ENCODE results near the gene TMEM167A. TPM values are rescaled to one million over a fixed set of nuclear protein-coding genes. Genes with fewer than 3 reads are reported as not detected.

Gene TMEM167A
- total and polyA plus RNA-seq, 2 donors (not counting 1 experiment from before 2014, with no cell fraction given), result 54.0 to 89.0 TPM

DNA sequence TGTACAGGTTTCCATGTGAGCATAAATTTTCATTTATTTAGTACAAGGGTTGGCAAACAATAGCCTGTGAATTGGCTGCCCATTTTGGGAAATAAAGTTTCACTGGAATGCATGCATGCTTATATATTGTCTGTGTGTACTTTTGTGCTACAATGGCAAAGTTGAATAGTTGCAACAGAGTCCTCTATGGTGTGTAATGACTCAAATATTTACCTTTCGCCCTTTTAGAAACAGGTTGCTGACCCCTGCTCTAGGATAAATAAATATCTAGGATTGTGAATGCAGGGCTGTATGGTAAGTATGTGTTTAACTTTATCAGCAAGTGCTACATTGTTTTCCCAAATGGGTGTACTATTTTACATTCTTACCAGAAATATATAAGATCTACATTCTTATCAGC lies 47.4 kb upstream of the TMEM167A start:
- TF ChIP-seq, protein P1, sequence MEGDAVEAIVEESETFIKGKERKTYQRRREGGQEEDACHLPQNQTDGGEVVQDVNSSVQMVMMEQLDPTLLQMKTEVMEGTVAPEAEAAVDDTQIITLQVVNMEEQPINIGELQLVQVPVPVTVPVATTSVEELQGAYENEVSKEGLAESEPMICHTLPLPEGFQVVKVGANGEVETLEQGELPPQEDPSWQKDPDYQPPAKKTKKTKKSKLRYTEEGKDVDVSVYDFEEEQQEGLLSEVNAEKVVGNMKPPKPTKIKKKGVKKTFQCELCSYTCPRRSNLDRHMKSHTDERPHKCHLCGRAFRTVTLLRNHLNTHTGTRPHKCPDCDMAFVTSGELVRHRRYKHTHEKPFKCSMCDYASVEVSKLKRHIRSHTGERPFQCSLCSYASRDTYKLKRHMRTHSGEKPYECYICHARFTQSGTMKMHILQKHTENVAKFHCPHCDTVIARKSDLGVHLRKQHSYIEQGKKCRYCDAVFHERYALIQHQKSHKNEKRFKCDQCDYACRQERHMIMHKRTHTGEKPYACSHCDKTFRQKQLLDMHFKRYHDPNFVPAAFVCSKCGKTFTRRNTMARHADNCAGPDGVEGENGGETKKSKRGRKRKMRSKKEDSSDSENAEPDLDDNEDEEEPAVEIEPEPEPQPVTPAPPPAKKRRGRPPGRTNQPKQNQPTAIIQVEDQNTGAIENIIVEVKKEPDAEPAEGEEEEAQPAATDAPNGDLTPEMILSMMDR (conservative IDR thresholded peaks at IDR 0.05 in 1 of 2, IDR thresholded peaks at IDR 0.05 in 1 of 2; ENCODE audit: low read depth in 1 of 2, low read length in 2 of 2), result no peak
- Histone ChIP-seq H2AFZ (ENCODE audit: low read length) (no peak overlapping the region), H4K20me1 (ENCODE audit: control insufficient read depth, extremely low read depth, insufficient read depth, low read length) (no peaks in the 10 kb centered on the region), H3K79me2 (ENCODE audit: control insufficient read depth, insufficient read depth, low read length) (no peaks in the 10 kb centered on the region), H3K4me3 (replicated peaks in 1 of 4; ENCODE audit: control extremely low read depth in 1 of 4, insufficient read depth in 1 of 4, low read depth in 3 of 4, low read length in 4 of 4) (no peak overlapping the region), H3K36me3 (ENCODE audit: control insufficient read depth, insufficient read depth, low read length) (no peaks in the 10 kb centered on the region), H3K9ac (ENCODE audit: insufficient read depth, low read length) (no peak overlapping the region), H3K9me3 (ENCODE audit: control insufficient read depth, insufficient read depth, low read depth, low read length) (no peaks in the 10 kb centered on the region), H3K27ac (ENCODE audit: insufficient read depth, low read length) (no peak overlapping the region), H3K27me3 (ENCODE audit: control insufficient read depth, insufficient read depth, low read length) (no peaks in the 10 kb centered on the region), H3K4me2 (ENCODE audit: extremely low read depth, insufficient read depth, low read length) (no peak overlapping the region), H3K4me1 (ENCODE audit: control insufficient read depth, extremely low read depth, insufficient read depth, low read length) (no peaks in the 10 kb centered on the region)
- no peak for DNase-seq (ENCODE audit: low read depth in 2 of 2)

DNA sequence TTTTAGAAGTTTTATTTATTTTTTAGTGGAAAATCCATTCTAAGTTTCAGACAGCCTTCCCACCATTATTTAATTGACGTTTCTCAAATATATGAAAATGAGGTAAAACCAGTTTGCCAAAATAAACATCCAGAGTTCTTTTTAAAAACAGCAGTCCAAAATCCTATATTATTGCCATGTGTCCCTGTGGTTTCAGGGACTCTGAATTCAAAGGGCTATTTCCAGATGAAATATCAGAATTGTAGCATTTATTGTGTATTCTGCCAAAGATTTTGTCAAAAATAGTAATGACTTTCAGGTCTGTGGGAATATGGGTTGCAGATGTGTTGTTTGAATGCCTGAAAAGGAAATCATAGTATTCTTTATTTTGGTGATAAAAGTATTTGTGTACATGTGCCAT lies 41.8 kb upstream of the TMEM167A start:
- no peaks in the 10 kb centered on the region for H3K27me3 ChIP-seq (ENCODE audit: control insufficient read depth, insufficient read depth, low read length)
- no peaks in the 10 kb centered on the region for H3K36me3 ChIP-seq (ENCODE audit: control insufficient read depth, insufficient read depth, low read length)
- H3K4me3 ChIP-seq (replicated peaks in 1 of 4; ENCODE audit: control extremely low read depth in 1 of 4, insufficient read depth in 1 of 4, low read depth in 3 of 4, low read length in 4 of 4), result no peak overlapping the region
- no peaks in the 10 kb centered on the region for H3K4me1 ChIP-seq (ENCODE audit: control insufficient read depth, extremely low read depth, insufficient read depth, low read length)
- TF ChIP-seq, protein P1 (conservative IDR thresholded peaks at IDR 0.05 in 1 of 2, IDR thresholded peaks at IDR 0.05 in 1 of 2; ENCODE audit: low read depth in 1 of 2, low read length in 2 of 2), result no peak
- no peak for TF ChIP-seq EZH2 (IDR thresholded peaks at IDR 0.05; ENCODE audit: low read length, missing control alignments)
- no peak overlapping the region for H3K9ac ChIP-seq (ENCODE audit: insufficient read depth, low read length)
- no peak overlapping the region for H3K27ac ChIP-seq (ENCODE audit: insufficient read depth, low read length)
- no peak overlapping the region for H3K4me2 ChIP-seq (ENCODE audit: extremely low read depth, insufficient read depth, low read length)
- H3K9me3 ChIP-seq (ENCODE audit: control insufficient read depth, insufficient read depth, low read depth, low read length), result no peaks in the 10 kb centered on the region
- DNase-seq (ENCODE audit: low read depth in 2 of 2), result no peak
- H3K79me2 ChIP-seq (ENCODE audit: control insufficient read depth, insufficient read depth, low read length), result no peaks in the 10 kb centered on the region
- H2AFZ ChIP-seq (ENCODE audit: low read length), result no peak overlapping the region
- H4K20me1 ChIP-seq (ENCODE audit: control insufficient read depth, extremely low read depth, insufficient read depth, low read length), result no peaks in the 10 kb centered on the region

DNA sequence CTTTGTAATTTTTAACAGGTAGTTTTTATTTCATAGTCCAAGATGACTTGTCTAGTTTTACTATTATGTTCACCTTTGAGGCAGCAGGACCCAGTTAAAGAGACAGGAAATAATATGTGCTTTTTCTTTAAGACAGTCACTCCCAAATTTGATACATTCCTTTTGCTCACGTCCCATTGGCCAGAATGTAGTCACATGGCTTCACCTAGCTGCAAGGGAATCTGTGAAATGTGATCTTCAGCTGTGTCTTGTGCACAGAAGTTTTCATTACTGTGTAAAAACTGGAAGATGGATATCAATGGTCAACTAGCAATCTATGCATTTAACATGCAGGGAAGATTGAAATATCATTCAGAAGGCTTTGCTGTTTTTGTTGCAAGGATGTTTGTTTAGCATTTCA lies 41.3 kb upstream of the TMEM167A start:
- no peaks in the 10 kb centered on the region for H3K27me3 ChIP-seq (ENCODE audit: control insufficient read depth, insufficient read depth, low read length)
- H3K27ac ChIP-seq (ENCODE audit: insufficient read depth, low read length), result no peak overlapping the region
- DNase-seq (ENCODE audit: low read depth in 2 of 2), result no peak
- no peak overlapping the region for H3K4me2 ChIP-seq (ENCODE audit: extremely low read depth, insufficient read depth, low read length)
- H3K4me3 ChIP-seq (replicated peaks in 1 of 4; ENCODE audit: control extremely low read depth in 1 of 4, insufficient read depth in 1 of 4, low read depth in 3 of 4, low read length in 4 of 4), result no peak overlapping the region
- TF ChIP-seq, protein P1 (conservative IDR thresholded peaks at IDR 0.05 in 1 of 2, IDR thresholded peaks at IDR 0.05 in 1 of 2; ENCODE audit: low read depth in 1 of 2, low read length in 2 of 2), result no peak
- no peak for TF ChIP-seq EZH2 (IDR thresholded peaks at IDR 0.05; ENCODE audit: low read length, missing control alignments)
- no peak overlapping the region for H3K9ac ChIP-seq (ENCODE audit: insufficient read depth, low read length)
- no peaks in the 10 kb centered on the region for H3K36me3 ChIP-seq (ENCODE audit: control insufficient read depth, insufficient read depth, low read length)
- no peaks in the 10 kb centered on the region for H3K4me1 ChIP-seq (ENCODE audit: control insufficient read depth, extremely low read depth, insufficient read depth, low read length)
- H2AFZ ChIP-seq (ENCODE audit: low read length), result no peak overlapping the region
- H4K20me1 ChIP-seq (ENCODE audit: control insufficient read depth, extremely low read depth, insufficient read depth, low read length), result no peaks in the 10 kb centered on the region
- no peaks in the 10 kb centered on the region for H3K79me2 ChIP-seq (ENCODE audit: control insufficient read depth, insufficient read depth, low read length)
- H3K9me3 ChIP-seq (ENCODE audit: control insufficient read depth, insufficient read depth, low read depth, low read length), result no peaks in the 10 kb centered on the region

All from fibroblast of lung (primary cell).